ENCODE results near the gene FSD1L.

DNA sequence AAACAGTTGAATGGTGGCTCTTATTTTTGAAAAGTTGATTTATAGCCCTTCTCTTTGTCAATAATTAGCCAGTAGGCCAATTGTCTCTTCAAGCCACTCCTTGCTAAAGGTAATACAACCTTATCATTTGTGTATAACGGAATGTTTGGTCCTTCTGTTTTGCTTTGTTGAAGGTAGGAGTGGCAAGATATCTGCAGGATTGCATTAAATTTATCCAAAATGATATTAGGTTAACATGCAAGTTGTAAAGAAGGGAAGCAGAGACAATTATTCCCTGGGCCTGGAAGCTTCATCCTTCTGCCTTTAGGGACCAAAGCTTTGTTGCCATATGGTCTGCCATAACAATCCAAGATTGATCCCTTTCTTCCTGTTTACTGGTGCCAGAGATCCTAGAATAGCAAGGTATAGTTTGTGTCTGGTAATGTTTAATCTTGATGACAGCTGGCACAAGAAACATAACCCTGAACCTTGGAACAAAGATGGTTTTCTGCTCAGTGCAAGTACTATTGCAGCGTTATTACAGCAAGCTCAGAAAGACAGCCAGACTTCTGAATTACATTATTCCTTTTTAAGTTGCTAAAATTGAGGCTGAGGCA lies 15.5 kb upstream of the FSD1L start:
- TF ChIP-seq, protein P1, sequence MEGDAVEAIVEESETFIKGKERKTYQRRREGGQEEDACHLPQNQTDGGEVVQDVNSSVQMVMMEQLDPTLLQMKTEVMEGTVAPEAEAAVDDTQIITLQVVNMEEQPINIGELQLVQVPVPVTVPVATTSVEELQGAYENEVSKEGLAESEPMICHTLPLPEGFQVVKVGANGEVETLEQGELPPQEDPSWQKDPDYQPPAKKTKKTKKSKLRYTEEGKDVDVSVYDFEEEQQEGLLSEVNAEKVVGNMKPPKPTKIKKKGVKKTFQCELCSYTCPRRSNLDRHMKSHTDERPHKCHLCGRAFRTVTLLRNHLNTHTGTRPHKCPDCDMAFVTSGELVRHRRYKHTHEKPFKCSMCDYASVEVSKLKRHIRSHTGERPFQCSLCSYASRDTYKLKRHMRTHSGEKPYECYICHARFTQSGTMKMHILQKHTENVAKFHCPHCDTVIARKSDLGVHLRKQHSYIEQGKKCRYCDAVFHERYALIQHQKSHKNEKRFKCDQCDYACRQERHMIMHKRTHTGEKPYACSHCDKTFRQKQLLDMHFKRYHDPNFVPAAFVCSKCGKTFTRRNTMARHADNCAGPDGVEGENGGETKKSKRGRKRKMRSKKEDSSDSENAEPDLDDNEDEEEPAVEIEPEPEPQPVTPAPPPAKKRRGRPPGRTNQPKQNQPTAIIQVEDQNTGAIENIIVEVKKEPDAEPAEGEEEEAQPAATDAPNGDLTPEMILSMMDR (IDR thresholded peaks at IDR 0.05), result no peak
- TF ChIP-seq POLR2AphosphoS5 (IDR thresholded peaks at IDR 0.05), result no peak
